Neural cell (in vitro differentiated cells): ENCODE results near the gene TTC8. TPM values are rescaled to one million over a fixed set of nuclear protein-coding genes. Genes with fewer than 3 reads are reported as not detected.

ENCODE experiments used
- H2AFZ ChIP-seq: fragments of 200-600, 300-800 bp; sonication (generic), shearing (Covaris generic); 2 replicates; pipeline ENCODE4 v1.6.0; 2014; ENCODE audit warnings: low read depth, mild to moderate bottlenecking, antibody characterized with exemption, low read length, moderate library complexity
- H3F3A ChIP-seq: fragments of 200-600 bp; shearing (Covaris generic); 2 replicates; pipeline ENCODE4 v1.6.1; 2016; ENCODE audit warnings: mild to moderate bottlenecking, moderate library complexity, mixed read lengths, antibody characterized with exemption, low read length; ENCODE audit not compliant: insufficient read depth, poor library complexity, severe bottlenecking
- H3K27ac ChIP-seq: fragments of 200-600, 300-800 bp; sonication (generic), shearing (Covaris generic); 2 replicates; pipeline ENCODE4 v1.5.1; 2014; ENCODE audit warnings: mild to moderate bottlenecking, low read length, moderate library complexity
- H3K27me3 ChIP-seq: fragments of 300-800, 200-600 bp; sonication (generic), shearing (Covaris generic); 2 replicates; pipeline ENCODE4 v1.6.0; 2014; ENCODE audit warnings: mild to moderate bottlenecking, low read depth, low read length, moderate library complexity; ENCODE audit not compliant: insufficient read depth
- H3K36me3 ChIP-seq: fragments of 300-800, 200-600 bp; sonication (generic), shearing (Covaris generic); 2 replicates; pipeline ENCODE4 v1.5.1; 2014; ENCODE audit warnings: mild to moderate bottlenecking, antibody characterized with exemption, low read length, moderate library complexity; ENCODE audit not compliant: insufficient read depth
- H3K4me2 ChIP-seq: fragments of 300-800, 200-600 bp; sonication (generic), shearing (Covaris generic); 2 replicates; pipeline ENCODE4 v1.6.0; 2014; ENCODE audit warnings: mild to moderate bottlenecking, low read length
- H3K4me3 ChIP-seq: fragments of 300-800, 200-600 bp; sonication (generic), shearing (Covaris generic); 2 replicates; pipeline ENCODE4 v1.5.1; 2014; ENCODE audit warnings: mild to moderate bottlenecking, low read length, moderate library complexity
- H3K79me2 ChIP-seq: fragments of 200-600 bp; shearing (Covaris generic); replicated peaks from 2 replicates; pipeline ENCODE4 v1.6.0; 2014; ENCODE audit warnings: mild to moderate bottlenecking, low read length, moderate library complexity; ENCODE audit not compliant: insufficient read depth
- H3K9ac ChIP-seq: fragments of 300-800, 200-600 bp; sonication (generic), shearing (Covaris generic); 2 replicates; pipeline ENCODE4 v1.6.1; 2016; ENCODE audit warnings: mild to moderate bottlenecking, low read length, mixed read lengths
- H3K9me2 ChIP-seq: fragments of 200-600 bp; shearing (Covaris generic); 2 replicates; pipeline ENCODE4 v1.6.1; 2016; ENCODE audit warnings: mild to moderate bottlenecking, low read length, mixed read lengths; ENCODE audit not compliant: insufficient read depth
- H3K9me3 ChIP-seq: fragments of 200-600, 300-800 bp; sonication (generic), shearing (Covaris generic); 2 replicates; pipeline ENCODE4 v1.6.1; 2016; ENCODE audit warnings: mild to moderate bottlenecking, mixed run types, low read length, moderate library complexity, mixed read lengths
- H4K20me1 ChIP-seq: fragments of 200-600 bp; shearing (Covaris generic); 2 replicates; pipeline ENCODE4 v1.6.1; 2016; ENCODE audit warnings: mild to moderate bottlenecking, mixed run types; ENCODE audit not compliant: insufficient read depth
- EP300 ChIP-seq: fragments of 450-650 bp; conservative IDR thresholded peaks from 2 replicates; pipeline ENCODE4 v1.6.1; 2014; ENCODE audit warnings: antibody characterized with exemption, mild to moderate bottlenecking, moderate library complexity; ENCODE audit not compliant: poor library complexity, severe bottlenecking
- EZH2 ChIP-seq: fragments of 200-600, 300-800 bp; shearing (Covaris generic), sonication (generic); IDR thresholded peaks from 2 replicates; pipeline ENCODE4 v1.6.1; 2014; ENCODE audit warnings: antibody characterized with exemption, low read length, borderline replicate concordance, mild to moderate bottlenecking; ENCODE audit not compliant: insufficient read depth, poor library complexity, severe bottlenecking
- MXI1 ChIP-seq: fragments of 450-650 bp; conservative IDR thresholded peaks from 2 replicates; pipeline ENCODE4 v1.6.1; 2014; ENCODE audit warnings: antibody characterized with exemption, mild to moderate bottlenecking; ENCODE audit not compliant: poor library complexity, severe bottlenecking
- POLR2AphosphoS5 ChIP-seq: IDR thresholded peaks from 2 replicates; pipeline ENCODE4 v1.6.1; 2012
- RAD21 ChIP-seq: fragments of 450-650 bp; conservative IDR thresholded peaks from 2 replicates; pipeline ENCODE4 v1.6.1; 2014; ENCODE audit warnings: antibody characterized with exemption, mild to moderate bottlenecking, moderate library complexity
- REST ChIP-seq: IDR thresholded peaks from 2 replicates; pipeline ENCODE4 v1.6.1; 2012; ENCODE audit warnings: borderline replicate concordance
- SMC3 ChIP-seq: fragments of 450-650 bp; conservative IDR thresholded peaks from 2 replicates; pipeline ENCODE4 v1.6.1; 2014; ENCODE audit warnings: antibody characterized with exemption, mild to moderate bottlenecking, moderate library complexity; ENCODE audit not compliant: poor library complexity
- TAF1 ChIP-seq: IDR thresholded peaks from 2 replicates; pipeline ENCODE4 v1.6.1; 2012; ENCODE audit warnings: low read depth
- polyA plus RNA-seq: library from polyadenylated mRNA; depleted of rRNA; stranded (reverse); fragments of >200 nt; gene quantifications from 2 replicates; pipeline ENCODE4 v1.2.3, GENCODE V29; 2014
- TF ChIP-seq, protein P1 (sequence below): fragments of 450-650 bp; IDR thresholded peaks from 2 replicates; pipeline ENCODE4 v1.5.1; 2014; ENCODE audit warnings: antibody characterized with exemption, mild to moderate bottlenecking, moderate library complexity; ENCODE audit not compliant: poor library complexity, severe bottlenecking

Gene TTC8
- polyA plus RNA-seq, 1 donor from 2014 or later: 28.1 TPM

DNA sequence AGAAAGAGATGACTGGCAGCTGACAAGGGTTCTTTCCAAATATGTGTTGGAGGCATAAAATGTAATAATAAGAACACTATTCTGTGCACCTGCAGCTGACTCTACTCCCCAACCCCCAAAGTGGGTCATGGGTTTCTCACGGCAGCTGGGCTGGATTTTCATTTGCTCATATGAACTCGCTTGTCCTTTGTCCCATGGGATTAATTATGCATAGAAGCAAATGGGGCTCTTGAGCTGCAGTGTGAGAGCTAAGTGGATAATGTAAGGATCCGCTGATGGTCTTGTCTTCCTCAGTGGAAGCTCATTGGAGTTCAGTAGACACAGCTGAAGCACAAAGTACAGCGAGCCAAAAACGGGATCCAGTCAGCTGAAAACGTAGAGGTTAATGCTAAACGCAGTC lies 46.3 kb downstream of the TTC8 start:
- H3K27me3 ChIP-seq: no peaks in the 10 kb centered on the region
- no peaks in the 10 kb centered on the region for H3K36me3 ChIP-seq
- H3K9me2 ChIP-seq: no peaks in the 10 kb centered on the region
- no peaks in the 10 kb centered on the region for H3K79me2 ChIP-seq
- no peaks in the 10 kb centered on the region for H4K20me1 ChIP-seq
- TF ChIP-seq REST (no peak), TAF1 (no peak), EZH2 (no peak), MXI1 (no peak), RAD21 (no peak), EP300 (no peak), POLR2AphosphoS5 (no peak), SMC3 (no peak)
- TF ChIP-seq, protein P1, sequence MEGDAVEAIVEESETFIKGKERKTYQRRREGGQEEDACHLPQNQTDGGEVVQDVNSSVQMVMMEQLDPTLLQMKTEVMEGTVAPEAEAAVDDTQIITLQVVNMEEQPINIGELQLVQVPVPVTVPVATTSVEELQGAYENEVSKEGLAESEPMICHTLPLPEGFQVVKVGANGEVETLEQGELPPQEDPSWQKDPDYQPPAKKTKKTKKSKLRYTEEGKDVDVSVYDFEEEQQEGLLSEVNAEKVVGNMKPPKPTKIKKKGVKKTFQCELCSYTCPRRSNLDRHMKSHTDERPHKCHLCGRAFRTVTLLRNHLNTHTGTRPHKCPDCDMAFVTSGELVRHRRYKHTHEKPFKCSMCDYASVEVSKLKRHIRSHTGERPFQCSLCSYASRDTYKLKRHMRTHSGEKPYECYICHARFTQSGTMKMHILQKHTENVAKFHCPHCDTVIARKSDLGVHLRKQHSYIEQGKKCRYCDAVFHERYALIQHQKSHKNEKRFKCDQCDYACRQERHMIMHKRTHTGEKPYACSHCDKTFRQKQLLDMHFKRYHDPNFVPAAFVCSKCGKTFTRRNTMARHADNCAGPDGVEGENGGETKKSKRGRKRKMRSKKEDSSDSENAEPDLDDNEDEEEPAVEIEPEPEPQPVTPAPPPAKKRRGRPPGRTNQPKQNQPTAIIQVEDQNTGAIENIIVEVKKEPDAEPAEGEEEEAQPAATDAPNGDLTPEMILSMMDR: no peak
- H3K4me3 ChIP-seq: no peak overlapping the region
- no peak overlapping the region for H3K9ac ChIP-seq
- no peak overlapping the region for H2AFZ ChIP-seq
- H3K4me2 ChIP-seq: no peak overlapping the region
- no peak overlapping the region for H3K27ac ChIP-seq
- no peaks in the 10 kb centered on the region for H3K9me3 ChIP-seq
- H3F3A ChIP-seq: no peaks in the 10 kb centered on the region

- H3K9me2 ChIP-seq: no peaks in the 10 kb centered on the region
- no peak overlapping the region for H3K9ac ChIP-seq
- no peaks in the 10 kb centered on the region for H3K9me3 ChIP-seq
- H2AFZ ChIP-seq: no peak overlapping the region
- no peaks in the 10 kb centered on the region for H4K20me1 ChIP-seq
- no peaks in the 10 kb centered on the region for H3K27me3 ChIP-seq
- H3K36me3 ChIP-seq: no peaks in the 10 kb centered on the region
- no peak overlapping the region for H3K27ac ChIP-seq
- H3K4me3 ChIP-seq: no peak overlapping the region
- TF ChIP-seq EP300 (no peak), TAF1 (no peak), MXI1 (no peak), REST (no peak), SMC3 (no peak), EZH2 (no peak), POLR2AphosphoS5 (no peak), RAD21 (no peak)
- TF ChIP-seq, protein P1: no peak
- H3K4me2 ChIP-seq: no peak overlapping the region
- H3K79me2 ChIP-seq: no peaks in the 10 kb centered on the region
- H3F3A ChIP-seq: no peaks in the 10 kb centered on the region
These were observed 47.0 kb downstream of the TTC8 start for GRCh38 chr14:88871429-88871828.
